ENCODE measurements around the gene STRADB.

The STRADB gene

GRCh38 chr2:201496785-201497184, 45.2 kb downstream of the STRADB start:
- H3K36me3 ChIP-seq (ENCODE audit: control insufficient read depth in 2 of 2, insufficient read depth in 1 of 2, low read length in 2 of 2) = no peaks in the 10 kb centered on the region
- H3K9me3 ChIP-seq (ENCODE audit: control insufficient read depth, insufficient read depth, low read depth, low read length) = no peaks in the 10 kb centered on the region
- POLR2A ChIA-PET = no interaction called here
- H3K4me3 ChIP-seq (ENCODE audit: low read depth, low read length) = no peak overlapping the region
- CTCF ChIA-PET = no interaction called here
- H3K4me1 ChIP-seq (ENCODE audit: control insufficient read depth, insufficient read depth, low read length) = no peaks in the 10 kb centered on the region
- H3K27ac ChIP-seq (ENCODE audit: extremely low read depth, low read depth, low read length) = no peak overlapping the region
- TF ChIP-seq SP7 (tag by site-specific recombination; IDR thresholded peaks at IDR 0.05) = no peak
- TF ChIP-seq, protein P1, sequence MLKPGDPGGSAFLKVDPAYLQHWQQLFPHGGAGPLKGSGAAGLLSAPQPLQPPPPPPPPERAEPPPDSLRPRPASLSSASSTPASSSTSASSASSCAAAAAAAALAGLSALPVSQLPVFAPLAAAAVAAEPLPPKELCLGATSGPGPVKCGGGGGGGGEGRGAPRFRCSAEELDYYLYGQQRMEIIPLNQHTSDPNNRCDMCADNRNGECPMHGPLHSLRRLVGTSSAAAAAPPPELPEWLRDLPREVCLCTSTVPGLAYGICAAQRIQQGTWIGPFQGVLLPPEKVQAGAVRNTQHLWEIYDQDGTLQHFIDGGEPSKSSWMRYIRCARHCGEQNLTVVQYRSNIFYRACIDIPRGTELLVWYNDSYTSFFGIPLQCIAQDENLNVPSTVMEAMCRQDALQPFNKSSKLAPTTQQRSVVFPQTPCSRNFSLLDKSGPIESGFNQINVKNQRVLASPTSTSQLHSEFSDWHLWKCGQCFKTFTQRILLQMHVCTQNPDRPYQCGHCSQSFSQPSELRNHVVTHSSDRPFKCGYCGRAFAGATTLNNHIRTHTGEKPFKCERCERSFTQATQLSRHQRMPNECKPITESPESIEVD (tag by site-specific recombination; IDR thresholded peaks at IDR 0.05) = no peak
- no peak for TF ChIP-seq ZNF23 (tag by site-specific recombination; IDR thresholded peaks at IDR 0.05; ENCODE audit: borderline replicate concordance)
- TF ChIP-seq ZNF747 (tag by site-specific recombination; IDR thresholded peaks at IDR 0.05) = no peak
- TF ChIP-seq PRDM2 (tag by site-specific recombination; IDR thresholded peaks at IDR 0.05; ENCODE audit: borderline replicate concordance) = no peak
- TF ChIP-seq, protein P2, sequence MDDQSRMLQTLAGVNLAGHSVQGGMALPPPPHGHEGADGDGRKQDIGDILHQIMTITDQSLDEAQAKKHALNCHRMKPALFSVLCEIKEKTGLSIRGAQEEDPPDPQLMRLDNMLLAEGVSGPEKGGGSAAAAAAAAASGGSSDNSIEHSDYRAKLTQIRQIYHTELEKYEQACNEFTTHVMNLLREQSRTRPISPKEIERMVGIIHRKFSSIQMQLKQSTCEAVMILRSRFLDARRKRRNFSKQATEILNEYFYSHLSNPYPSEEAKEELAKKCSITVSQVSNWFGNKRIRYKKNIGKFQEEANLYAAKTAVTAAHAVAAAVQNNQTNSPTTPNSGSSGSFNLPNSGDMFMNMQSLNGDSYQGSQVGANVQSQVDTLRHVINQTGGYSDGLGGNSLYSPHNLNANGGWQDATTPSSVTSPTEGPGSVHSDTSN (CRISPR knock-in tag; IDR thresholded peaks at IDR 0.05) = no peak
- no peak for TF ChIP-seq ZNF292 (tag by site-specific recombination; IDR thresholded peaks at IDR 0.05; ENCODE audit: borderline replicate concordance, low read depth)
- TF ChIP-seq ZNF530 (tag by site-specific recombination; IDR thresholded peaks at IDR 0.05; ENCODE audit: low read depth) = no peak
- TF ChIP-seq ZNF423 (tag by site-specific recombination; IDR thresholded peaks at IDR 0.05) = no peak
- TF ChIP-seq ZNF184 (tag by site-specific recombination; IDR thresholded peaks at IDR 0.05) = no peak

DNA sequence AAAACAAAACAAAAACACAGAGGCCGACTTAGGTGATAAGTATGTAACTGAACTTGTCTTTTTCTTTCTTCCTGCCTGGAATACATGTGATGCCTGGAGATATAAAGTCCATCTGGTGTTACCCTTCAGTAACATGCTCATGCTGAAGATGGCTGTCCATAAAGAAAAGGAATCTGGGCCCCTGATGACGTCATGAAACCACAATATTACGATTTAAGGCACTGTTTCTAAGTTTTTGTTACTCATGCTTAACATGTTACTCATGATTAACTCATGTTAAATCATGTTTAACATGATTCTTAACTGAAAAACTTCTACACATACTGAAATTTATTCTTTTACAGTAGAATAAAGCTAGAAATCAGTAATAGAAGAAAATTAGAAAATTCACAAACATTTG, 49.0 kb downstream of the STRADB start:
- H3K36me3 ChIP-seq (ENCODE audit: control insufficient read depth in 2 of 2, insufficient read depth in 1 of 2, low read length in 2 of 2) = no peaks in the 10 kb centered on the region
- no peaks in the 10 kb centered on the region for H3K9me3 ChIP-seq (ENCODE audit: control insufficient read depth, insufficient read depth, low read depth, low read length)
- ChIA-PET CTCF (no interaction called here), POLR2A (no interaction called here)
- TF ChIP-seq PRDM4 (tag by site-specific recombination; IDR thresholded peaks at IDR 0.05) = no peak
- TF ChIP-seq, protein P3, sequence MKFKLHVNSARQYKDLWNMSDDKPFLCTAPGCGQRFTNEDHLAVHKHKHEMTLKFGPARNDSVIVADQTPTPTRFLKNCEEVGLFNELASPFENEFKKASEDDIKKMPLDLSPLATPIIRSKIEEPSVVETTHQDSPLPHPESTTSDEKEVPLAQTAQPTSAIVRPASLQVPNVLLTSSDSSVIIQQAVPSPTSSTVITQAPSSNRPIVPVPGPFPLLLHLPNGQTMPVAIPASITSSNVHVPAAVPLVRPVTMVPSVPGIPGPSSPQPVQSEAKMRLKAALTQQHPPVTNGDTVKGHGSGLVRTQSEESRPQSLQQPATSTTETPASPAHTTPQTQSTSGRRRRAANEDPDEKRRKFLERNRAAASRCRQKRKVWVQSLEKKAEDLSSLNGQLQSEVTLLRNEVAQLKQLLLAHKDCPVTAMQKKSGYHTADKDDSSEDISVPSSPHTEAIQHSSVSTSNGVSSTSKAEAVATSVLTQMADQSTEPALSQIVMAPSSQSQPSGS (tag by site-specific recombination; IDR thresholded peaks at IDR 0.05; ENCODE audit: low read depth) = peak; percentile 62; the same call in 1 of the 2 replicates
- no peak overlapping the region for H3K4me3 ChIP-seq (ENCODE audit: low read depth, low read length)
- no peaks in the 10 kb centered on the region for H3K4me1 ChIP-seq (ENCODE audit: control insufficient read depth, insufficient read depth, low read length)
- no peak overlapping the region for H3K27ac ChIP-seq (ENCODE audit: extremely low read depth, low read depth, low read length)
